ENCODE results near the gene SPESP1.

- no peak for TF ChIP-seq POLR2A (IDR thresholded peaks at IDR 0.05; ENCODE audit: low read length)
- no peak for TF ChIP-seq GATA1 (IDR thresholded peaks at IDR 0.05; ENCODE audit: low read depth, low read length)
Observed at GRCh38 chr15:68994981-68995761, 64.8 kb downstream of the SPESP1 start.
